GM08714 (cell line): ENCODE data around the gene MLXIP.
"Not testable (repeated sequence)": the region's sequence is repeated elsewhere in the genome, so short reads cannot be mapped to it uniquely, and the experiment has no call there.

Source experiments
- H3K4me3 ChIP-seq: fragments of 200-500 bp; sonication (Bioruptor generic); 2 replicates; pipeline ENCODE4 v1.5.1; 2014; ENCODE audit warnings: mild to moderate bottlenecking, low read length, inconsistent platforms
- ZNF274 ChIP-seq: IDR thresholded peaks from 2 replicates; pipeline ENCODE4 v1.6.1; 2012; ENCODE audit warnings: mild to moderate bottlenecking, low read depth, low read length

Gene MLXIP

DNA sequence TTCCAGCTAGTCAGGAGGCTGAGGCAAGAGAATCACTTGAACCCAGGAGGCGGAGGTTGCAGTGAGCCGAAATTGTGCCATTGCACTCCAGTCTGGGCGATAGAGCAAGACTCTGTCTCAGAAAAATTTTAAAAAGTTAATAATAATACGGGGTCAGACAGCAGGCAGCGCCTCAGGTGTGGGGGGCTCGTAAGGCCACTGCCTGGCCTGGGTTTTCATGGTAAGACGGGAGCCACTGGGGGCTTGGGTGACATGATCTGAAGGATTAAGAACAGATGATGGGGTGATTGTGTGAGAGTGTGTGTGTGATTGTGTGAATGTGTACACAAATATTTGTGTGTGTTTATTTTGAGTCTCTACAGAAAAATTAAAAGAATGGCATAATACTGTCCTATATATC is 33.3 kb upstream of the MLXIP start:
- no peak for TF ChIP-seq ZNF274
- H3K4me3 ChIP-seq, result no peak overlapping the region

DNA sequence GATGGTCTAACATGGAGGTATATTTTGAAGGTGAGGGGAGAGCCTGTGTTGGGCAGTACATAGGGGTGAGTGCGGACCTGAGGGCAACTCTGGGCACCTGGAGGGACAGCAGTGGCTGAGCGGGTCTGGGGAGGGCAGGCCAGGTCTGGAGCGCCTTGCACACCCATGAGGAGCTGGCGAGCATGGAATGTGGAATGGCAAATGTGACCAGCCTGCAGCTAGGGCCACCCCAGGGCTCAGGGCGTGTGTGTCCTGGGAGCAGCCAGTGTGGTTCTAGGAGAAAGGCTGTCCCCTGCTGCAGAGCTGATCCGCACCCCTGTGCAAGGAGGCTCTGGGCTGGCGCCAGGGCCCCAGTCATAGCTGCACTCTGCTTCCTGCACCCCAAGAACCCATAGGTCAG is 32.4 kb upstream of the MLXIP start:
- TF ChIP-seq ZNF274, result no peak
- no peak overlapping the region for H3K4me3 ChIP-seq

DNA sequence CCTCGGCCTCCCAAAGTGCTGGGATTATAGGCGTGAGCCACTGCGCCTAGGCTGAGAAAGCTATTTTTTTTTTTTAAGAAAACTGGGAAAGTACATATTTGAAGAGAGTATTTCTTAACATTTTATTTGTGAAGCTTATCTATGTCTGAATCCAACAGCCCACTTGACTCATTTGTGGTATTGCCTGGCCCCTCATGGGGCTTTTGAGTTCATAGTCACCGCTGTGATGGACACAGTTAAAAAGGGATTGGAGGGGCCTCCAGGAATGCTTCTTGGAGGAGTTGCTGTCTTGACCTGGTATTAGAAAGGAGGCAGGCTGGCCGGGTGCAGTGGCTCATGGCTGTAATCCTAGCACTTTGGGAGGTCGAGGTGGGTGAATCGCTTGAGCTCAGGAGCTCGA is 30.4 kb upstream of the MLXIP start:
- TF ChIP-seq ZNF274, result no peak
- H3K4me3 ChIP-seq, result no peak overlapping the region

DNA sequence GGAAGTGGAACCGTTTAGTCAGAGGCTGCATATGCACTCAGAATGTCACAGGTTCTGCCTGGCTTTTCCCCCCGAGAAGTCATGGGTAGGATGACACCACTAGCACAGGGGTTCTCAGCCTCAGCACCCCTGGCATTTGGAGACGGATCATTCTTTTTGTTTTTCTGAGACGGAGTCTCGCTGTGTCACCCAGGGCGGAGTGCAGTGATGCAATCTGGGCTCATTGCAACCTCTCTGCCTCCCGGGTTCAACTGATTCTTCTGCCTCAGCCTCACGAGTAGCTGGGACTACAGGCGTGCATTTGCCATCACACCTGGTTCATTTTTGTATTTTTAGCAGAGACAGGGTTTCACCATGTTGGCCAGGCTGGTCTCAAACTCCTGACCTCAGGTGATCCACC is 28.7 kb upstream of the MLXIP start:
- no peak overlapping the region for H3K4me3 ChIP-seq
- no peak for TF ChIP-seq ZNF274

DNA sequence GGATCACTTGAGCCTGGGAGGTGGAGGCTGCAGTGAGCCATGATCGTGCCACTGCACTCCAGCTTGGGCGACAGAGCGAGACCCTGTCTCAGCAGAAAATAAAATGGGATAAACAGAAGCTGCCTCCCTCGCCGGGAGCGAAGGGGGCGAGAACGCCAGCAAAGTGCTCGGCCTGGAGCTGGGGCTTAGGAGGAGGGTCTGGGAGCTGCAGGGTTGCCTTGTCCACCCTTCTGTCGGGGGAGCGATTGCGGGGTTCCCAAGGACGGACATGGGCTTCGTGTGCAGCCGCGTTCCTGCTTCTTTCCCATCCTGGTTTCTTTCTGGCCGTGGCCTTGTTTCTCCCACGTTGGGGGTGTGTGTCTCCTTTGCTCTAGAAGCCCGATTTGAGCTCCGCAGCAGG is 27.9 kb upstream of the MLXIP start:
- H3K4me3 ChIP-seq, result no peak overlapping the region
- no peak for TF ChIP-seq ZNF274

DNA sequence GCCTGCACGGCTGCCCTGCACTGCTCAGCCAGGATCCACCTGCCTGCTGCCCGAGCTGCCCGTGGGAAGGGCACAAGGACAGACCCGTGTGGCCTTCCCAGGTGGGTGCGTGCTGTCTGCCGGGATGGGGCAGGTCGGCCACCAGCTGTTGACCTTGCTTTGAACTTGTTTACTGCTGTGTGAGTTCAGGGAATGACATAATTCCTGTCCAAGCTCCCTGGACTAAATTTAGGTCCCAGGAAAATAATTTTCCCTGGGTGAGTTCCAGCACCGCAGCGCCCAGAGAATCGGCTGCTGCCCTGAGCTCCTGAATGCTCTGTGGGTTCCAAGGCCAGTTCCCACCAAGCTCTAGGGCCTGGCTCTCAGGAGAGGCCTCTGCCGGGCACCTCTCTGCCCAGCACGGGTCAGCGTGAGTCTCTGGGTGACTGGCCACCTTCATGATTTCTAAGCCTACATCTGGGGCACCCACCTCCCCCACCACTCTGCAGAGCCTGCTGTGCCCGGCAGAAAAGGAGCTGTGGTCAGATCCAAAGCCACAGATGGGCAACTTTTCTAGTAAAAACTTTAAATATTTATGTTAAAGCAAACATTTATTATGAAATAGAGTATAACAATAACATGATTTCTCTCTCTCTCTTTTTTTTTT is 27.2 kb upstream of the MLXIP start:
- no peak for TF ChIP-seq ZNF274

DNA sequence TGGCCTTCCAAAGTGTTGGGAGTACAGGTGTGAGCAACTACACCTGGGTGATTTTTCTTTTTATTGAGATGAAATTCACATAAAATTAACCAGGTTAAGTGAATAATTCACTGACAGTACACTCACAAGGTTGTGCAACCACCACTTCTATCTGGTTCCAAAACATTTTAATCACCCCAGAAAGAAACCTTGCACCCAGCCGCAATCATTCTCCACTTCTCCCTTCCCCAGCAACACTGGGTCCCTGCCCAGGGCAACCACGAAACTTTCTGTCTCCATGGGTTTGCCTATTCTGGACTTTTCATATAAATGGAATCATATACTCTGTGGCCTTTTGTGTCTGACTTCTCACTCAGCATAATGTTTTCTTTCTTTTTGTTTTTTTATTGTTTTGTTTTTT is 26.3 kb upstream of the MLXIP start:
- no peak overlapping the region for H3K4me3 ChIP-seq
- TF ChIP-seq ZNF274, result no peak

More for the DNA sequence above, 27.2 kb upstream of the MLXIP start:
- H3K4me3 ChIP-seq, result no peak overlapping the region

DNA sequence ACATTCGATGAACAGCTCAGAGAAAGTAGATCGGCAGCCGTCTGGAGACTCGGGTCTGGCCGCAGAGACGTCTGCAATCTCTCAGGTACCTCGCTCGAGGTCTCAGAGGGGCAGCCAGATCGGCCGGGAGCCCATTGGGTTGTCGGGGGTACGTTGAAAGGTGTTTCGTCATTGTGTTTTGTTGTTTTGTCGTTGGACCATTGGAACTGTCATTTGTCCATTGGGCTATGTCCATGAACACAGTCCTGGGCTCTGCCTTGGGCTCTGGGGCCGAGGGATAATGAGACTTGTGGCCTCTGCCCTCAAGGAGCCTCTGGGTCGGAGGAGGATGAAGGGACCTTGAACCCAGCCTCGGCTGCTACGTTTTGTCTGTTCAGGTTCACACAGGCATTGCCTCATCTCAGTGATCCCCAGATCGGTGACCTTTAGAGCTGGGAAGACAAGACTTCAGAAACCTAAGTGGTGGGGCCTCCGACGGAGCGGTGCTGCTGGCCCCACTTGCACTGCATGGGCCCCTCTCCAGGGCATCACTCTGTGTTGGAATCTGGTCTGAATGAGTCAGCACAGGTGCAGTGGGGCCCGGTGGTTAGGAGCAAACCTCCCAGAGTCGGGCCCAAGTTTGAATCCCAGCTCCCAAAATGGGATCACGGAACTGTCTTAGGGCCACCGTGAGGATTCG is 23.6 kb upstream of the MLXIP start:
- no peak overlapping the region for H3K4me3 ChIP-seq
- no peak for TF ChIP-seq ZNF274

DNA sequence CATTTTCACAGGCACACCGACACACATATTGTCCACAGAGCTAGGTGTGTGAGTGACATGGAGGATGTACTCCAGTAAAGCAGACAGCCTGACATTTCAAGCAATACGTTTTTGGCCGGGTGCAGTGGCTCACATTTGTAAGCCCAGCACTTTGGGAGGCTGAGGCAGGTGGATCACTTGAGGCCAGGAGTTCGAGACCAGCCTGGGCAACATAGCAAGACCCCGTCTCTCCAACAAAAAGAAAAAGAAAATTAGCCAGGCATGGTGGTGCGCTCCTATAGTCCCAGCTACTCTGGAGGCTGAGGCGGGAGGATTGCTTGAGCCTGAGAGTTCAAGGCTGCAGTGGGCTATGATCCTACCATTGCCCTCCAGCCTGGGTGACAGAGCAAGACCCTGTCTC is 22.1 kb upstream of the MLXIP start:
- not testable (repeated sequence) for H3K4me3 ChIP-seq

DNA sequence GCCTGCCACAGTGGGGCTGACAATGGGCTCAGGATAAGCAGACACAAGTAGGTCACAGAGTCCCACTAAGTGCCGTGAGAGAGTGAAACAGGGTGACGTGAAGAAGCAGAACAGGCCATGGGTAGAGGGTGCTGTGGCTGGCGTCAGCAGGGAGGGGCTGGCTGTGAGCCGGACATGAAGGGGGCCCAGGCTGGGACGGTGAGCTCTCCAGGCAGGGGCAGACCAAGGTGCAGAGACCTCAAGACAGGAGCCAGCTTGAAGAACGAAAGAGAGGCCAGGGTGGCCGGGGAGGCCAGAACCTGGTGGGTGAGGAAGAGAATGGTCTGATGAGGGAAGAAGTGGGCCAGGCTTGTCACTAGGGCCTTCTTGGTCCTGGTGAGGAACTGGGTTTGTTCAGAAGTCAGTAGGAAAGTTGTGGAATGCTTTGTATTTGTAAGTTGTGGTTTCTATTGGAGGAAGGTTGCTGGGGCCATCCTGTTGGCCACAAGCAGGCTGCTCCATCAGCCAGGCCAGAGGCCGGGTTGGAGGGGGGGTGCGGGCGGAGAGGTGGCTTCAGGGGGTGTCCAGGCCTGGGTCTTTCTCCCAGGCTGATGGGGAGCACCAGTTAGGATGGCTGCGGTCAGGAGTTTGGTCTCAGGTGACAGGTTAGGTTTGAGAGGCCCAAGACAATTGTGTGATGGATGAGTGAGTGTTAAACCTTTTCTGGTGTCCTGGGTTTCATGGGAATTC is 21.4 kb upstream of the MLXIP start:
- H3K4me3 ChIP-seq, result no peak overlapping the region
- no peak for TF ChIP-seq ZNF274

DNA sequence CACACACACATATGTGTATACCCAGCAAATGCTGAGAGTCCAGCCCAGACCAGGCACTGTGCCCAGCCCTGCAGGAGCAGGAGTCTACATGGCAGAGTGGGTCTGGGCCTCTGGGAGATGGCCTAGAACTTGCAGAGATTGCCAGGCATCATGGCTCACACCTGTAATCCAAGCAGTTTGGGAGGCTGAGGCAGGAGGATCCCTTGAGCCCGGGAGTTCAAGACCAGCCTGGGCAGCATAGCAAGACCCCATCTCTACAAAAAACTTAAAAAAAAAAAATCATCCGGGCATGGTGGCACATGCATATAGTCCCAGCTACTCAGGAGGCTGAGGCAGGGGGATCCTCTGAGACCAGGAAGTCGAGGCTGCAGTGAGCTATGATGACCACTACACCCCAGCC is 20.8 kb upstream of the MLXIP start:
- no peak for TF ChIP-seq ZNF274

DNA sequence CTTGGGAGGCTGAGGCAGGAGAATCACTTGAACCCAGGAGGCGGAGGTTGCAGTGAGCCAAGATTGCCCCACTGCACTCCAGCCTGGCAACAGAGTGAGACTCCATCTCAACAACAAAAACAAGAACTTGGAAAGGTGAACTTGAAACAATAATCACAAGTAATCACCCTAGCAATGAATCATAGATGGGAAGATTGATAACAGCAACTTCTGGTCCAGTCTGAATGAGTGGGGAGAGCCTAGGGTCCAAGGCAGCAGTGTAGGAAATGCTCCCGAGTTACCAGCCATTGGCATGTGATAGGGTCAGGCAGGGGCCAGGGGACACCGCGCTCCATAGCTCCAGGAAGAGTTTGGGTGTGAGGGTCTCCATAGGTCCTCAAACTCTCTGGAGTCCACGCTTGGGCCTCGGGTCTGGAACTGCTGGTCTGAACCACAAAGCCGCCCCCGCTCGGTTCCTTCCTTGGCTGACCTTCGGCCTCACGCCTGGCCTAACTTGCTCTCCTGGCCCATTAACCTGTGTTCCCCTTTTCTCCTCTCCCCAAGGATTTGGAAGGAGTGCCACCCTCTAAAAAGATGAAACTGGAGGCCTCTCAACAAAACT is 19.9 kb upstream of the MLXIP start:
- H3K4me3 ChIP-seq, result no peak overlapping the region
- no peak for TF ChIP-seq ZNF274

More for the DNA sequence above, 20.8 kb upstream of the MLXIP start:
- H3K4me3 ChIP-seq, result no peak overlapping the region

DNA sequence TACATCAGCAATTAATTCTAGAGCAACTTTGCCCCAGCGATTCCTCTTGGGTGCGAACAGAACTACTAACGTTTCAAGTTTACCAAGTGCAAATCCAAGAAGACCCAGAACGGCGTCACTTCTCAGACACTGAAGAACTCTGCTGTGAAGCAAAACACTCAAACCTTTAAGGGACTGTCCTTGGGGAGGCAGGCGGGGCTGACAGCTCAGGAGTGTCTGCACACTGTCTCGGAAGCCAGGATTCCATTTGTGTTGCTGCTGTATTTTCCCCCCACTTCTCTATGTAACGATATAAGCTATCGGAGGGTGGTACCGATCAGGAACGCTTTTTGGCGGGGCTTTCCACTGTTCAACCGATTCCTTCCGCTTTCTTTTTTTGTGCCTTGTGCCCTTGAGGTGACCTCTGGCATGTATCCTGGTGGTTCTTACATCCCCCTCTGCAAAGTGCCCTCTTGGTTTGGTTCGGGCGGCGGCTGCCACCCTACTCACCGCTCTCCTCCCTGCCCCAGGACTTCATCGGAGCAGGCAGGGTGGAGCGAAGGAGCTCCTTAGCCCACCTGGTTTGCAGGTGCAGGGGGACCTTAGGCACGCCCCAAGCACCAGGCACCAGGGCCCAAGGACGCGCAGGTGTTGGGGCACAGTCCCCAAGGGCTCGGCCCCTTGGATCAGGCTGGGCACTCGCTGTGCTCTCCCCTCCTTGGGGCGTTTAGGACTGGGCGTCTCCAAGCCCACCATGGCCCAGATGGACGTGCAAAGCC is 19.2 kb upstream of the MLXIP start:
- H3K4me3 ChIP-seq, result no peak overlapping the region
- no peak for TF ChIP-seq ZNF274

DNA sequence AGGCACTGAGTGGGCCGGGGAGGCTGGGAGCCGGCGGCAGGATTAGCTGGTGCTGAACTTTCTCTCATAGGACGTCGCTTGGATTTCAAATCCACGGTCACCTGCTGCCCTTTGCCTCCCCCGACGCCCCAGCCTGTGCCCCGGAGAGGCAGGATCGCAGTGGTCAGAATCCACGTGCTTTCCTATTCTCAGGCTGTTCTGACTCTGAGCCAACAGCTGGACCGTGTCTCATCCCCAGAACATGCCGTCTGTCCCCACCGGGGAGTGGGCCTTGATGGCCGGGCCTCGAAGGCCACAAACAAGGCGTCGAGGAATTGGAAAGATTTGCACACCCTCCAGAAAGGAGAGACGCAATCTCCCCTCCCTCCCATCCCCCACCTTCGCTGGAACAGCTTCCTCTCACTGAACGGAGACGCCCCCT is 18.5 kb upstream of the MLXIP start:
- no peak for TF ChIP-seq ZNF274
- no peak overlapping the region for H3K4me3 ChIP-seq
